Trophoblast cell (in vitro differentiated cells and primary cell): ENCODE results near the gene WNT1.

Source experiments
- DNase-seq, 2 donors: peaks; one replicate each; pipeline ENCODE4 v3.0.0-alpha.2; 2016
- H2AFZ ChIP-seq: 2 replicates; pipeline ENCODE4 v1.6.1; 2013; ENCODE audit warnings: low read length, moderate library complexity, mild to moderate bottlenecking; ENCODE audit not compliant: insufficient read depth, poor library complexity
- H2AK5ac ChIP-seq: 2 replicates; pipeline ENCODE4 v1.6.1; 2013; ENCODE audit warnings: mild to moderate bottlenecking, low read length
- H2BK120ac ChIP-seq: 2 replicates; pipeline ENCODE4 v1.6.1; 2013; ENCODE audit warnings: low read length, mild to moderate bottlenecking, moderate library complexity; ENCODE audit not compliant: insufficient read depth, poor library complexity
- H2BK12ac ChIP-seq: 2 replicates; pipeline ENCODE4 v1.6.1; 2013; ENCODE audit warnings: mild to moderate bottlenecking, low read length, moderate library complexity
- H2BK5ac ChIP-seq: 2 replicates; pipeline ENCODE4 v1.6.1; 2013; ENCODE audit warnings: low read length, low read depth, moderate library complexity, mild to moderate bottlenecking; ENCODE audit not compliant: poor library complexity
- H3K14ac ChIP-seq: 2 replicates; pipeline ENCODE4 v1.6.1; 2013; ENCODE audit warnings: mild to moderate bottlenecking, low read length
- H3K18ac ChIP-seq: 2 replicates; pipeline ENCODE4 v1.6.1; 2013; ENCODE audit warnings: mild to moderate bottlenecking, low read length
- H3K23ac ChIP-seq: 2 replicates; pipeline ENCODE4 v1.6.1; 2013; ENCODE audit warnings: low read length
- H3K27ac ChIP-seq: 2 replicates; pipeline ENCODE4 v1.5.1; 2013; ENCODE audit warnings: low read depth, mild to moderate bottlenecking, inconsistent platforms, low read length, moderate library complexity
- H3K27me3 ChIP-seq: 2 replicates; pipeline ENCODE4 v1.6.1; 2013; ENCODE audit warnings: inconsistent platforms, mild to moderate bottlenecking, low read length, moderate library complexity; ENCODE audit not compliant: insufficient read depth
- H3K36me3 ChIP-seq, 2 experiments: 1 replicate in 1 of 2; 2 replicates in 1 of 2; pipeline ENCODE4 v1.6.1; 2013; ENCODE audit warnings: low read length in 2 of 2, mild to moderate bottlenecking in 2 of 2, moderate library complexity in 1 of 2; ENCODE audit not compliant: insufficient read depth in 2 of 2, control insufficient read depth in 1 of 2
- H3K4ac ChIP-seq: 2 replicates; pipeline ENCODE4 v1.6.1; 2013; ENCODE audit warnings: low read depth, mild to moderate bottlenecking, low read length, moderate library complexity
- H3K4me1 ChIP-seq, 2 experiments: 1 replicate in 1 of 2; 2 replicates in 1 of 2; pipeline ENCODE4 v1.6.1; 2013; ENCODE audit warnings: low read length in 2 of 2, mild to moderate bottlenecking in 2 of 2, moderate library complexity in 1 of 2; ENCODE audit not compliant: insufficient read depth in 2 of 2, control insufficient read depth in 1 of 2
- H3K4me2 ChIP-seq: 2 replicates; pipeline ENCODE4 v1.6.1; 2013; ENCODE audit warnings: inconsistent platforms, mild to moderate bottlenecking, low read length, moderate library complexity
- H3K4me3 ChIP-seq: 2 replicates; pipeline ENCODE4 v1.5.1; 2013; ENCODE audit warnings: mild to moderate bottlenecking, low read depth, low read length, inconsistent platforms
- H3K79me1 ChIP-seq: one replicate; pipeline ENCODE4 v1.6.1; 2013; ENCODE audit warnings: low read length
- H3K79me2 ChIP-seq: 2 replicates; pipeline ENCODE4 v1.6.1; 2013; ENCODE audit warnings: low read length, mild to moderate bottlenecking; ENCODE audit not compliant: control insufficient read depth, insufficient read depth, poor library complexity
- H3K9ac ChIP-seq: 2 replicates; pipeline ENCODE4 v1.6.1; 2013; ENCODE audit warnings: mild to moderate bottlenecking, low read length
- H3K9me3 ChIP-seq: 2 replicates; pipeline ENCODE4 v1.6.1; 2013; ENCODE audit warnings: low read depth, mild to moderate bottlenecking, control low read depth, inconsistent platforms, low read length; ENCODE audit not compliant: insufficient read depth
- H4K12ac ChIP-seq: 2 replicates; pipeline ENCODE4 v1.6.1; 2013; ENCODE audit warnings: low read depth, mild to moderate bottlenecking, low read length, moderate library complexity
- H4K8ac ChIP-seq: 2 replicates; pipeline ENCODE4 v1.6.1; 2013; ENCODE audit warnings: low read depth, mild to moderate bottlenecking, low read length, moderate library complexity
- H4K91ac ChIP-seq: one replicate; pipeline ENCODE4 v1.6.1; 2013; ENCODE audit warnings: low read depth, mild to moderate bottlenecking, low read length, moderate library complexity
- WGBS: extraction: QIAGEN DNeasy Blood & Tissue Kit; methylation state at CpG from one replicate; pipeline ENCODE4 v1.1.7; 2013; ENCODE audit warnings: missing lambda C conversion rate; ENCODE audit not compliant: insufficient read length, insufficient coverage; ENCODE audit errors: extremely low coverage; 5-methylcytosine and 5-hydroxymethylcytosine counted together

The WNT1 gene

DNA sequence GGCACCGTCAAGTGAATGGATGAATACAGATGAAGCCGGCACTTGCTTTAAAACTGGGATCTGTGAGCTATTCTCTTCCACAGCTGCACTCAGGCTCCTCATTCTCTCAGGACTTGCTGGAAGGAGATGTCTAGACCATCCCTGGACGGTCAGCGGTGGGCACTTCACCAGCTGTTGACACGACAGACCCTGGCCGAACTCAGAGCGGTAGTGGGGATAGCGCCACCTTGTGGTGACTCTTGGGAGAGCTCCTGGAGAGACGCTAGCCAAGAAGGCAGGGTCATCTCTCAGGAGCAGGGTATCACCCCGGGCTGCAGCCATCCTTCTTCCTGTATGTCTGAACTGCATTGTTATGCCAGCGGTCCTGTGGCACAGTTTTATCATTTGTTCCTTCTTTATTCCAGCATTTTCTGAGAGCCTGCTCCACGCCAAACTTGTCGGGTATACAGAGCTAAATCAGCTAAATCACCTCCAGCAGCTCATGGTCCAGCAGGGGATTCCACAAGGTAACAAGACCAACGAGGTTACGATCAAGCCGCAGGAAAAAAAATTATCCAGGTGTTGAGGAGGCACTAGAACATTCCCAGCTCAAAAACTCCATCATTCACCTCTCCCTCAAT is 10.0 kb downstream of the WNT1 start:
- Histone ChIP-seq H2AFZ (no peak overlapping the region), H2BK12ac (no peak overlapping the region), H3K9ac (no peak overlapping the region), H3K27me3 (peaks cover 23% of the 10 kb centered on the region), H3K79me1 (no peaks in the 10 kb centered on the region), H2BK5ac (no peak overlapping the region), H3K4me3 (no peak overlapping the region), H3K23ac (no peak overlapping the region), H3K4me2 (no peak overlapping the region), H3K36me3 (no peaks in the 10 kb centered on the region), H3K18ac (no peak overlapping the region), H3K4me1 (no peaks in the 10 kb centered on the region), H3K27ac (no peak overlapping the region), H2BK120ac (no peak overlapping the region), H2AK5ac (no peak overlapping the region), H3K4ac (no peak overlapping the region), H4K8ac (no peak overlapping the region), H3K79me2 (no peaks in the 10 kb centered on the region), H4K91ac (no peak overlapping the region), H4K12ac (no peak overlapping the region), H3K9me3 (peaks cover 2% of the 10 kb centered on the region), H3K14ac (no peak overlapping the region)
- WGBS, result no CpG with 5 or more reads among the region's 16 CpGs
- peak; percentile 70 to 87 for DNase-seq

DNA sequence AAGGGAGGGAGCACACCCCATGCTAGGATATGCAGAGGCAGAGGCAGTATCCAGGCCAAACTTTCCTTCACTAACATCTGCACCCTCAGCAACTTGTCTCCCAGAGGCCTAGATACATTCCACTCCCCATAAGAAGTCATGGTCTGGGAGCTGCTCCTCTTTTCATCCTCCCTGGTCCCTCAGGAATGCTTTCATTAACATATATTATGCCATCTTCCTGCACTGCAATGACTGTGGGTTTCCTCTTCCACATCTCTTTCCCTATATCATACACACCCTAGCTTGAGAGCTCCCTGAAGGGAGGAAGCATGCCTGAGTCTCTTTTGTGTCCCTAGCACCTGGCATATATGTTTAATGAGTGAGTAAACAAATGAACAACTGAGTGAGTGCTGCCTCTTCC is 12.4 kb downstream of the WNT1 start:
- Histone ChIP-seq H2BK120ac (no peak overlapping the region), H3K4me2 (no peak overlapping the region), H4K8ac (no peak overlapping the region), H4K91ac (no peak overlapping the region), H3K4ac (no peak overlapping the region), H3K36me3 (no peaks in the 10 kb centered on the region), H3K9me3 (peaks cover 2% of the 10 kb centered on the region), H3K23ac (no peak overlapping the region), H3K9ac (no peak overlapping the region), H2AFZ (no peak overlapping the region), H3K79me2 (no peaks in the 10 kb centered on the region), H4K12ac (no peak overlapping the region), H3K27ac (no peak overlapping the region), H3K27me3 (peaks cover 10% of the 10 kb centered on the region), H2AK5ac (no peak overlapping the region), H3K18ac (no peak overlapping the region), H3K14ac (no peak overlapping the region), H3K79me1 (no peaks in the 10 kb centered on the region), H2BK5ac (no peak overlapping the region), H2BK12ac (no peak overlapping the region), H3K4me3 (no peak overlapping the region), H3K4me1 (peaks cover 3 to 4% of the 10 kb centered on the region in 2 experiments)
- DNase-seq, result no peak

DNA sequence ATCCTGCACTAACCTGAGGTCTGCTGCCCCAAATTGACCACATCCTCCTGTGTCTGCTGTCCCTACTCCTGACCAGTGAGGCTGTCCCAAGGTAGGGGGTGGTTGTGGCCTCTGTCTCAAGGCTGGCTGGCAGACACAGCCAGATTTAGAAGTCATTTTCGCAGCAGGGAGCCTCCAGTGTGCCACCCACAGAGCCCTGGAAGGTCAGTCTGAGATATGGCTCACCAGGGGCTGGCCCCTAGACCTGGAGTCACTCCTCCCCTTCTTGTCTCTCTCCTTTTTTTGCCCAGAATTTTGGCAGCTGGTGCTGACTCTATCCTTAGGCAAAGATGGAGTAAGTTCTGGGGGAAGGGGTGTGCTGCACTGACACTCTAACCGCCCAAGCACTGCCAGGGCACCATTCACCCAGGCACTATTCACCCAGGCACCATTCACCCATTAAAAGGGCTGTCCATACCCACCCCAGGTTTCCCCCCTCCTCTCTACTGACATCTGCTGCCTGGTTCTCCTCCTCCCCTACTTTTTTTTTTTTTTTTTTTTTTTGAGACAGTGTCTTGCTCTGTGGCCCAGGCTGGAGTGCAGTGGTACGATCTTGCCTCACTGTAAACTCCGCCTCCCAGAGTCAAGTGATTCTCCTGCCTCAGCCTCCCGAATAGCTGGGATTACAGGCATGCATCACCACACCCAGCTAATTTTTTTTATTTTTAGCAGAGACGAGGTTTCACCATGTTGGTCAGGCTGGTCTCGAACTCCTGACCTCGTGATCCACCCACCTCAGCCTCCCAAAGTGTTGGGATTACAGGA is 13.3 kb downstream of the WNT1 start:
- Histone ChIP-seq H3K27ac (no peak overlapping the region), H4K8ac (no peak overlapping the region), H3K4me1 (peaks cover 4 to 5% of the 10 kb centered on the region in 2 experiments), H3K14ac (no peak overlapping the region), H2AFZ (no peak overlapping the region), H2BK120ac (no peak overlapping the region), H2BK12ac (no peak overlapping the region), H3K36me3 (no peaks in the 10 kb centered on the region), H4K91ac (no peak overlapping the region), H3K9me3 (no peaks in the 10 kb centered on the region), H3K27me3 (peaks cover 10% of the 10 kb centered on the region), H3K4me2 (no peak overlapping the region), H3K4me3 (no peak overlapping the region), H3K4ac (no peak overlapping the region), H2BK5ac (no peak overlapping the region), H2AK5ac (no peak overlapping the region), H3K79me2 (no peaks in the 10 kb centered on the region), H3K79me1 (no peaks in the 10 kb centered on the region), H4K12ac (no peak overlapping the region), H3K18ac (no peak overlapping the region), H3K9ac (no peak overlapping the region), H3K23ac (no peak overlapping the region)
- DNase-seq, result no peak
- WGBS, result no CpG with 5 or more reads among the region's 8 CpGs

DNA sequence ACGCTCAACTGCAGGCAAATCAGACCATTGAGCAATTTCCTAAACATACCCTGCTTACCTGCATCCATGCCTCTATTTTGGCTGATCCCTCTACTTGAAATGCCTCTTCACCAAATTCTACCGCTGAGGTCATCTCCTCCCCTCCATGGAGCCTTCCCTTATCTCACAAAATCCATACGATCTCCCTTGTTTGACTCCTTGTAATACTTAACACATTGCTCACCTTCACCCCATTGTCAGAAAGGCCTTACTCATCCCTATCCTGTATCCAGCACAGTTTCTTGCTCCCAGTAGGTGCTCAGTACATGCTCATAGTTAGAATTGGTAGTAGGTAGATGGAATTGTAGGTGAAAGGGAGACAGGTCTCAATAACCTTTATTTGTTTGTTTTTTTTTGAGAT is 15.7 kb downstream of the WNT1 start:
- H2BK120ac ChIP-seq, result no peak overlapping the region
- no CpG with 5 or more reads among the region's 3 CpGs for WGBS
- H2BK12ac ChIP-seq, result no peak overlapping the region

More for the DNA sequence above, 15.7 kb downstream of the WNT1 start:
- peaks cover 28% of the 10 kb centered on the region for H3K27me3 ChIP-seq
- no peaks in the 10 kb centered on the region for H3K79me2 ChIP-seq
- H4K91ac ChIP-seq, result no peak overlapping the region
- H4K8ac ChIP-seq, result no peak overlapping the region
- no peak overlapping the region for H3K27ac ChIP-seq
- H2AFZ ChIP-seq, result no peak overlapping the region
- no peak overlapping the region for H2AK5ac ChIP-seq
- H3K4ac ChIP-seq, result no peak overlapping the region
- no peaks in the 10 kb centered on the region for H3K36me3 ChIP-seq
- no peak overlapping the region for H3K4me2 ChIP-seq
- no peak overlapping the region for H3K14ac ChIP-seq
- H3K4me1 ChIP-seq, result peaks cover 15 to 18% of the 10 kb centered on the region in 2 experiments
- peaks cover 3% of the 10 kb centered on the region for H3K9me3 ChIP-seq
- no peak overlapping the region for H3K23ac ChIP-seq
- H3K18ac ChIP-seq, result no peak overlapping the region
- H3K4me3 ChIP-seq, result no peak overlapping the region
- H4K12ac ChIP-seq, result no peak overlapping the region
- no peak overlapping the region for H2BK5ac ChIP-seq
- H3K79me1 ChIP-seq, result no peaks in the 10 kb centered on the region
- DNase-seq, result peak in 1 of 2 donors; percentile 50
- no peak overlapping the region for H3K9ac ChIP-seq
